Thyroid gland (tissue), 4 donors: ENCODE data around the gene SON. TPM values are rescaled to one million over a fixed set of nuclear protein-coding genes. Genes with fewer than 3 reads are reported as not detected.
A peak's percentile ranks its signal among the peaks of the same experiment; 100 is the strongest.

Experiments used
- DNase-seq, 2 donors: peaks; one replicate each; pipeline ENCODE4 v3.0.0-alpha.2; 2019
- H3K27ac ChIP-seq, 3 donors: fragments of 200-600 bp; sonication (generic); 1 replicate in 2 of 3; 2 replicates in 1 of 3; pipeline ENCODE4 v1.5.1; 2016 to 2019; ENCODE audit warnings: mild to moderate bottlenecking in 1 of 3, moderate library complexity in 1 of 3
- H3K27me3 ChIP-seq: fragments of 200-600 bp; sonication (generic); one replicate; pipeline ENCODE4 v1.5.1; 2019
- H3K36me3 ChIP-seq, 2 donors: fragments of 200-600 bp; sonication (generic); one replicate each; pipeline ENCODE4 v1.5.1; 2016 to 2019
- H3K4me1 ChIP-seq, 2 donors: fragments of 200-600 bp; sonication (generic); one replicate each; pipeline ENCODE4 v1.5.1; 2017 to 2019
- H3K4me3 ChIP-seq, 3 donors: fragments of 200-600 bp; sonication (generic); replicated peaks in 1 of 3; 1 replicate in 2 of 3; 2 replicates in 1 of 3; pipeline ENCODE4 v1.5.1; 2016; ENCODE audit warnings: mild to moderate bottlenecking in 1 of 3
- H3K9me3 ChIP-seq: fragments of 200-600 bp; sonication (generic); one replicate; pipeline ENCODE4 v1.5.1; 2017
- CTCF ChIP-seq, 6 experiments: fragments of 200-600 bp in 3 of 6; fragments of 450-650 bp in 3 of 6; sonication (generic) in 3 of 6; IDR thresholded peaks; one replicate each; pipeline ENCODE4 v1.5.1; 2016 to 2019; ENCODE audit warnings: antibody characterized with exemption in 6 of 6, mild to moderate bottlenecking in 2 of 6, inconsistent platforms in 1 of 6, moderate library complexity in 1 of 6
- POLR2A ChIP-seq, 2 donors: fragments of 450-650 bp; IDR thresholded peaks; one replicate each; pipeline ENCODE4 v1.6.1; 2017; ENCODE audit warnings: antibody characterized with exemption in 2 of 2, mild to moderate bottlenecking in 2 of 2, moderate library complexity in 1 of 2
- WGBS, 2 donors: methylation state at CpG; one replicate each; pipeline ENCODE4 v1.1.5; 2017; 5-methylcytosine and 5-hydroxymethylcytosine counted together
- intact Hi-C: fragments of 100-400 bp; cut with DNase I; formaldehyde crosslinking; loops from one replicate; pipeline ENCODE4 v1.15.1; 2023
- total RNA-seq, 4 donors: library from RNA; depleted of rRNA; stranded (reverse); fragments of >200 nt; gene quantifications; one replicate each; pipeline ENCODE4 v1.2.3, GENCODE V29; 2016

The SON gene
- total RNA-seq, 4 donors from 2014 or later = 283 to 425 (median 334) TPM

GRCh38 chr21:33562389-33562788, 19.6 kb downstream of the SON start:
- DNase-seq = no peak
- TF ChIP-seq POLR2A (IDR thresholded peaks at IDR 0.05) (no peak), CTCF (IDR thresholded peaks at IDR 0.05) (no peak)
- WGBS, 2 donors = 96 to 97% methylated on average over 2 of the region's 2 CpGs
- Histone ChIP-seq H3K27ac (peak overlapping the region in 1 of 3 donors; percentile 4), H3K4me3 (no peak overlapping the region), H3K9me3 (no peaks in the 10 kb centered on the region), H3K36me3 (peaks cover 44 to 49% of the 10 kb centered on the region in 2 donors), H3K4me1 (peaks cover 0 to 10% of the 10 kb centered on the region in 2 donors), H3K27me3 (no peaks in the 10 kb centered on the region)
- intact Hi-C loops = no loop called here

GRCh38 chr21:33566514-33566913, 23.7 kb downstream of the SON start:
- 94 to 96% methylated on average over 2 of the region's 2 CpGs for WGBS, 2 donors
- Histone ChIP-seq H3K9me3 (no peaks in the 10 kb centered on the region), H3K36me3 (peaks cover 26 to 31% of the 10 kb centered on the region in 2 donors), H3K4me1 (peaks cover 0 to 3% of the 10 kb centered on the region in 2 donors), H3K4me3 (no peak overlapping the region), H3K27me3 (no peaks in the 10 kb centered on the region), H3K27ac (no peak overlapping the region)
- no peak for DNase-seq
- TF ChIP-seq POLR2A (IDR thresholded peaks at IDR 0.05) (no peak), CTCF (IDR thresholded peaks at IDR 0.05) (no peak)
- intact Hi-C loops = no loop called here

- TF ChIP-seq CTCF (IDR thresholded peaks at IDR 0.05) = no peak
- no peak for TF ChIP-seq POLR2A (IDR thresholded peaks at IDR 0.05)
- 94 to 95% methylated on average over 6 of the region's 6 CpGs for WGBS, 2 donors
- Histone ChIP-seq H3K27me3 (no peaks in the 10 kb centered on the region), H3K9me3 (no peaks in the 10 kb centered on the region), H3K27ac (no peak overlapping the region), H3K4me3 (no peak overlapping the region), H3K36me3 (peaks cover 14 to 39% of the 10 kb centered on the region in 2 donors), H3K4me1 (peaks cover 0 to 3% of the 10 kb centered on the region in 2 donors)
- intact Hi-C loops = no loop called here
- DNase-seq = no peak
These were observed 25.1 kb downstream of the SON start for GRCh38 chr21:33567914-33568313.

GRCh38 chr21:33568448-33568847, 25.6 kb downstream of the SON start:
- intact Hi-C loops = no loop called here
- no peak for DNase-seq
- Histone ChIP-seq H3K27ac (no peak overlapping the region), H3K36me3 (peaks cover 18 to 40% of the 10 kb centered on the region in 2 donors), H3K4me1 (peaks cover 0 to 3% of the 10 kb centered on the region in 2 donors), H3K4me3 (no peak overlapping the region), H3K9me3 (no peaks in the 10 kb centered on the region), H3K27me3 (no peaks in the 10 kb centered on the region)
- TF ChIP-seq CTCF (IDR thresholded peaks at IDR 0.05) (no peak), POLR2A (IDR thresholded peaks at IDR 0.05) (no peak)
- WGBS, 2 donors = 81 to 91% methylated on average over 2 of the region's 2 CpGs

GRCh38 chr21:33569991-33570390, 27.2 kb downstream of the SON start:
- WGBS, 2 donors = 91 to 92% methylated on average over 5 of the region's 5 CpGs
- Histone ChIP-seq H3K9me3 (no peaks in the 10 kb centered on the region), H3K36me3 (peaks cover 32 to 55% of the 10 kb centered on the region in 2 donors), H3K4me1 (peaks cover 0 to 3% of the 10 kb centered on the region in 2 donors), H3K27ac (no peak overlapping the region), H3K27me3 (no peaks in the 10 kb centered on the region), H3K4me3 (no peak overlapping the region)
- TF ChIP-seq POLR2A (IDR thresholded peaks at IDR 0.05) = no peak
- no peak for TF ChIP-seq CTCF (IDR thresholded peaks at IDR 0.05)
- intact Hi-C loops = no loop called here
- DNase-seq = no peak
